HG03066 (cell line): ENCODE results near the gene MYT1.

Source experiments
- ATAC-seq: cut with Tn5 transposase; IDR thresholded peaks from one replicate; pipeline ENCODE4 v1.9.1; 2021; ENCODE audit warnings: low read depth; ENCODE audit not compliant: unreplicated experiment

MYT1 gene

DNA sequence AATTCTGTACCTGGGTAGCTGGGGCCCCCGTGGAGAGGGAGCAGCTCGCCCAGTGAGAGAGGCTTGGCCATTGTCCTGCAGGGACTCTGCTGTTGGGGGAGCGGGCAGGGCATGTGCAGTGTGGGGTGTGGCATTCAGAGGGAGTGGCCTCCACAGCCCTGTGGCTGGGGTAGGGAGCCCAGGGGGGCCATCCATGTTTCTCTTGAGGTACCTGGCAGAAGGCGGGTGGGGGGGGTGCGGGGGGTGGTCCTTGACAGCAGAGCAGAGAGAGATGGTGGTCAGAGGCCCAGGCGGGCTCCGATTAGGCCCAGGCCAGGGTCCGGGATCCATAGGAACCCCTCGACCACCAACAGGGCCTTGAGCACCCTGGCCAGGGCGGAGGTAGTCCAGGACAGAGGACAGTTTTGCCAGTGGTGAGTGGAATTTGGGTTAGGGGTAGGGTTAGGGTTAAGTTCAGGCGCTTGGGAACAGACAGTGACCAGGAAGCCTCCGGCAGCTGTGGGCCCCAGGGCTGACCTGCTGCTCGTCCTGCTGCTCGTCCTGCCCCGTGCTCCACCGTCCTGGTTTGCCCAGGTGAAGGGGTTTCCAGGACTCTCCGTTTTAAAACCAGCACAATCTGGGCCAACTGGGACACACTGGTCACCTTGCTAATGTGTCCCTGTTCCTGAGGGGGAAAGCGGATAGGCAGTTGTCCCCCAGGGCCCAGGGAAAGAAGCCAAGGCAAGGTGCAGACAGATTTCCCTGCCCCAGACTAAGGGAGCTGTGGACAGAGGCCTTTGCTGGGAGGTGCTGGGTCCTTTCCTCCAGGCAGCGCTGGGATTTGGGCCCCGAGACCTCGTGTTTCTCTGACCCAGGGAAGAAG is 24.8 kb upstream of the MYT1 start:
- no peak for ATAC-seq

DNA sequence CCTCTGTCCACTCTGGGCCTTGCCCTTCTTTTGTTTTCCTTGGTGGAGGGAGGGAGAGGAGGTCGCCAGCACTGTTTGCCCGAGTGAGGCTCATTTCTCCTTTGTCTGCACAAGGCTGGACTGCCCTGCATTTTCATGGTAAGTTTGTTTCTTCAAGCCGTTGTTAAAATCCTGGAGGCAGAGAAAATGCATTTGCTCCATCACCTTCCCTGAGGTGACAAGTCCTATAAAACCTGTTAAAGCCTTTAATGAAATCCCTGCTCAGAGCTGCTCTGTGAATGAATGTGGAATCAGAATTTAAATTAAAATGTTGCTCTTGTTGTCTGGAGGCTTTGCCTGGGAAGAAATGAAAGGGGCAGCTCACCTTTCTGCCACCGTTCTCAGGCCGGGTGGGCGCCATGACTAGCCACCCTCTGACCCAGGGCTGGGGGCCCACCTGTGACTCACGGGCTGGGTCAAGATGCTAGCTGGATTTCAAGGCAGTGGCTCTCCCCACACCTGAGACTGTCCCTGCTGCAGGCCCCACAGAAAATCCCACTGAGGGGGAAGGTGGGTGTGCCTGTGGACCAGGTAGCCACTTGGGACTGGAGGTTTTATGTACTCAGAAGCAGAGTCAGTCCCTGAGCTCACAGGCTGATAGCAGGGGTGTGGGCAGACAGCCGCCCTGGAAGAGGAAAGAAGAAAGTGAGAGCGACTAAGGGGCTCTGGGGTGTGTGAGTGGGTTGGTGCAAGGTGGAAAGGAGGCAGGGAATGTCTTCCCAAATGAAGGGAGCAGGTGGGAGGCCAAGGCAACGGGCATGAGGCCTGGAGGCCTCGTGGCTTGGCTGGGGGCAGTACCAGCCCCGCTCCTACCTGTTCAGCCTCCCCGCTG is 24.0 kb upstream of the MYT1 start:
- no peak for ATAC-seq

DNA sequence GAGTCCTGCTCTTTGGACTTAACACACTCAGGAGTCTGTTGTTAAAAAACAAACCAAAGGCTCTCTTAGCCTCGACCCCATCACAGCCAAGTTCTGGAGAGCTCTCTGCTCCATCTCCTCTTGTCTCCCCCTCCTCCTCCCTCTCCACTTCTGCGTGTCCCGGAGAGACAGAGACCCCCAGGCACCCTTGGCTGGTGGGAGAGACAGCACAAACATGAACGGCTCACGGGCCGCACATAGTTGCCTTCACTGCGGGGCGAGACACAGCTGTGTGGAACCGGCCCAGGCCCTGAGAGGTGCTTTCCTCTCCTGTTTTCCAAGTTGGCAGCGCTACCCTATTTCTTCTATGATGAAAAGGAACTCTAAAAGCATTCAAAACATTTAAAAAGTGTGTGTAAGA is 23.3 kb upstream of the MYT1 start:
- no peak for ATAC-seq

DNA sequence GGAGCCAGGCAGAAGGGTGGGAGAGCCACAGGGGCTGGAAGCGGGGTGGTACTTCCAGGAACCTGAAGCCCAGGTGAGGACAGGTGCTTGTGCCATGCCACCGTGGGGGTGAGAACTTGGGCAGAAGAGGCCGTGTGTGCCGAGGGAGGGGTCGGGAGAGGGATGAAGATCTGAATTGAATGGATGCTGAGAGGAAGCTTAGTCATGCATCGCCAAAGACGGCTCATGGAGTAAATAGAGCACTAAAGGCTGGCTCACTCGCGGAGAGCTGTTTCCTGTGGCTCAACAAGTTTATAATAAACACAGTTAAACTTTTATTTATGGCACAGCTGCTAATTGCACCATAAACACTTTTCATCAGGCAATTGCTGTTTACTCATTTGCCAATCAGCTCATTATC is 21.7 kb upstream of the MYT1 start:
- no peak for ATAC-seq

DNA sequence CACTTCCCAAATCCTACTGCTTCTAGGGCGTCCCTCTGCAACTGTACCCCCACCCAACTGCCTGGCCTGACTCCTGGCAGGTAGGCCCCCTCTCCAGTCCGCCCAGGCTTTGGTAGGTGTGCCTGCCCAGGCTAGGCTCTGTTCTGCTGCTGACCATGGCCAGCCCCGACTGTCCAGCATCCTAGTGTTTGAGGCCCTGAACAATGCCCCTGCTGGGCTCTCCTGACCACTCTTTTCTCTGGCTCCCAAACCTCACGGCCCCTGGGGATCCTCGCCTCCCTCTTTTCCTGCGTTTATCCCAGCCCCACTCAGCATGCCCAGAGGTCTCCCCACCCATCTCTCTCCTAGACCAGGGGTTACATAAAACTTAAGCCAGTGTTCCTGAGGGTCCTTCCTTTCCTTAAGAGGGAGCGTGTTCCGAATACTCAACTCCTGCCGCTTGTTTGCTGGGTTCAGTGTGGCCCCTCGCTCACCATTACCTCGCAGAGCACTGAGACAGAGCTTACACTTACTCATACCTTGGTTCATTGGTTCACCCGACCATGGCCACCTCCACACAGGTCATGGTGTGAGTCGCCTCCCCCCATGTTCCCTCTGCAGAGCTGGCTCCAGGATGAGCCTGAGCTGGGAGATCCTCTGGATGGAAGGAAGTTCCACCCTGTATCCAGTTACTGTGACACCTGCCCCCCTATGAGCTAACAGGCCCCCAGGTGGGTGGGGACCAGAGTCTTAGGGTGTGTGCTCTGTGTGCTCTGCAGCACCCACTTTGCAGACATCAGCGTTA is 21.0 kb upstream of the MYT1 start:
- no peak for ATAC-seq

DNA sequence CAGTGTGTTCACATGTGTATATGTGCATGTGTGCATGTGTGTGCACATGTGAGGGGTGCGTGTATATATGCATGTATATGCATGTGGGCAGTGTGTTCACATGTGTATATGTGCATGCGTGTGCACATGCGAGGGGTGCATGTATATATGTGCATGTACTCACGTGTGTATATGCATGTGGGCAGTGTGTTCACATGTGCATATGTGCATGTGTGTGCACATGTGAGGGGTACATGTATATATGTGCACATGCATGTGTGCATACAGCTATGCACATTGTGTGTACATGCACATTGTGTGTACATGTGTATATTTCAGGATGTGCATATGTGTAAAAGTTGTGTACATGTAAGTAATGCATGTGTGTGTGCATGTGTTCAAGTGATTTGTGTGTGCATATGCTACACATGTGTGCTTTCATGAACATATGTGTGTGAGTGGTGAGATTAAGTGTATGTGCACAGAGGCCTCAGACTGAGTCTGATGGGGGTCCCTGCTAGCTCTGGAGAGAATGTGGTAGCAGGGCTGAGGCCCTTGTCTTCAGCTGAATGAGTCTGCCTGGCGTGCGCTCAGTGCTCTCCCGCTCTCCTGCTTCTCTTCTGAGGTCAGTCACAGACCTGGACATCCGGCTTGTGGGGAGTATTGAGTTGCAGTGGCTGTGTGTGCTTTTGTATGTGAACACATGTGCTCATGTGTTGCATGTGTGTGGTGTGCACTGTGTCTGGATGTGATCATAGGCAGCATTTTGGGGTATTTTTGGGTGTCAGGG is 19.9 kb upstream of the MYT1 start:
- no peak for ATAC-seq

DNA sequence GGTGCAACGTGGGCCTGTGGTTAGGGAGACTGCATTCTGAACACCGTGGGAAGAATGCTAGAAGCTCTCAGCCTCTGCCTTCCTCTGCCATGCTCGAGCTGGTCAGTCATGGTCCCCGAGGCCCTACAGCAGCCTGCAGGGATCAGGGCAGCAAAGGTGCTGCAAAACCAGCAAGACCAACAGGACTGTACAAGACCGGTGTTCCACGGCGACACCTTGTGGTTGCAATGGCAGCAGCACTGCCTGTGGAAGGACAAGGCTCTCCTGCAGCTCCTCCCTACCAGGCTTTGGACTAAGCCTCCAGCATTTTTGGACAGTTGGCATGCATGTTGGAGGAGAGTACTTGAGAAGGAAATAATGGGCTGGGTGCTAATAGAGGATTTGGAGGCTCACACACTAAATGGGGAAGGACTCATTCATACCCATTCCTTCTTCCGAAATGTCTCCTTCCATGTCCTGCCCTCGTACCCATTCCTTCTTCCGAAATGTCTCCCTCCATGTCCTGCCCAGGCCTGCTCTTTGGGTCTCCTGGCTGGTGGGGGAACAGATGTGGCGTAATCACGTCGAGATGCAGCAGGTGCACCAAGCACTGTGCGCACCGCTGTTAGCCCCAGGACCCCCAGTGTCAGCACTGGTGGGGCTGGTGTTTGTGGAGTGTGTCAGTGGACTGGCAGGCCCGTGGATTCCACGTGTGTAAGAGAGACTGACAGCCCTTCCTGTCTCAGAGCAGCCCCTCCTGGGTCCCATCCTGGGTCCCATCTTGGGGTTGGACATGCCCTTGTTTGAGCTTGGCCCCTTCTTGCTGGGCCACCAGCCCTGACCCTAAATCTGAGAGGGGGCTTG is 18.6 kb upstream of the MYT1 start:
- no peak for ATAC-seq

DNA sequence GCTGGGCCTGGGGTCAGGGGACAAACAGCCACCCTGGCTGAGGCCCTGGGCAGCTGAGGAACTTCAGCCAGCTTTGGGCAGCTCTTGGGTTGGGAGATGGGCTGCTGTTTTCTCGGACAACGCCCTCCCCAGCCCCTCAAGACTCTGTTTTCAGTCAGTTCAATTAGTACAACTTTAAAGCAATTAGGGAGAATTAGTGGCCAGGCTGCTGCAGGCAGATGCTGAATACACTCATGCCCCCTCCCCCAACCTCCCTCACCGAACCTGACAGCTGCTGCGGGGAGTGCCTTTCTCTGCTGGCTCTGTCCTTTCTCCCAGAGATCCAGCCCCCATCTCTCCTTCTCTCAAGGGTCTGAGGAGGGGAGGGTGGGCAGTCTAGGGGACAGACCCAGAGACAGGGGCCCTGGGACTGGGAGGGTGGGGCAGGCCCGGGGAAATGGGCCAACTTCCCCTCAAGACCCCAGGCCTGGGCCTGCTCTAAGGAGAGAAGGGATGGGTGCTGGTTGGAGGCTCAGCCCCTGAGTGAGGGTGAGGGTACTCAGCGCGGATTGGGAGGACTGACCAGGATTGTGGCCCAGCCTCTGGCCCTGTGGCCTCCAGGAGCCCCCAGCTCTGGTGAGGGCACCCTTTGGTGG is 17.8 kb upstream of the MYT1 start:
- no peak for ATAC-seq

DNA sequence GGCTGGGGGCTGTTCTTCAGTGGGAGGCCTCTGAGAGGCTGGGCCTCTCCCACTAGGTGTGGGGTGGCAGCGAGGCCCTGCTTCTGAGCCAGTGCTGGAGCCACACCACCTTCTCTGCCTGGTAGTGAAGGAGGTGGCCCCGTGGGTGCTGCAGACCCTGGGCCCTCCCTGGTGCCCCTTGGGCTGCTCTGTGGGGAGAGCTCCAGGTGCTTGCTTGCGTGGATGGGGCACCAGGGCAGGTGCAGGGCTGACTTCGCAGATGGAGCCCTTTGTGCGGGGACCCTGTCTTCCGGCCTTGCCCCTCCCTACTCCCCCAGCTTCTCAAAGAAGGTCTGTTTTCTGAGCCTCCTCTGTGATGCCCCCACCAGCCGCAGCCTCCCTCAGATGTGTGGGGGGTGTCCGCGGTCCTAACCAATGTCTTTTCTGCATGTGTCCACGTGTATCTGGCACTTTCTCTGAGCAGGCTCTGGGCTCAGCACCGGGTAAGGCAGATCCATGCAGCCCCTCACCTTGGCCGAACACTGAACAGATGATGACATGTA is 17.2 kb upstream of the MYT1 start:
- ATAC-seq: no peak

DNA sequence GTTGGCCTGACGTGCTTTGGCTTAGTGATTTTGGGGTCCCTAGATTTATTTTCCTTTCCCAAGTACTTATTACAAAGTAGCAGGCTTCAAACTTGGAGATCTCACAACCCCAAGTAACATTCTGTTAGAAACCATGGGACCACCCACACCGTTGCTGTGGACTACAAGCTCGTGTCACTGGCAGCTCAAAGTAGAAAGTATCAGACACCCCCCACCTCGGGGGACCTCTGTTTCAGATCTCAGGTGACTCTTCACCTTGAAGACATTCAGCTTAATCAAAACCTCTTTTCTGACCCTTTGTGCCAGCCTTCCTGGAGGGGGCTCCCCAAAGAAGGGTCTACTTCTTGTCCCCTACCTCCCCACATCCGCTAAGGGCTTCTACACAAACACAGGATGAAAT is 15.7 kb upstream of the MYT1 start:
- no peak for ATAC-seq

DNA sequence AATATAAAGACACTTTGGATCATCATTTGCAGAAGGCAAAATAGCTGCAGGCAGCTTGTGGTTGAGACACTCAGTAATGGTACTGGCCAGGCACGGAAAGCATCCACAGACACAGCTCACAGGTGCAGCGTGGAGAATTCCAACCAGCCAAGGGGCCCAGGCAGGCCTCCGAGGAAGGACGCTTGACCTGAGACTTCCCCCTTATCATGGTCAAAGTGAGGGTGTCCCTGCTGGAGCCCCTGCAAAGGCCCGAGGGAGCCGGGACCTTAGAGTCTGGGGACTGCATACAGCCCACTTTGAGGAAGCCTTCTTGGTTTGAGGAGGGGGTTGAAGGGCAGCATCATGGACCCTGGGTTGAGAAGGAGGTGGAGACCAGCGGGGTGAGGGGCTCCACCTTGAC is 15.1 kb upstream of the MYT1 start:
- no peak for ATAC-seq

DNA sequence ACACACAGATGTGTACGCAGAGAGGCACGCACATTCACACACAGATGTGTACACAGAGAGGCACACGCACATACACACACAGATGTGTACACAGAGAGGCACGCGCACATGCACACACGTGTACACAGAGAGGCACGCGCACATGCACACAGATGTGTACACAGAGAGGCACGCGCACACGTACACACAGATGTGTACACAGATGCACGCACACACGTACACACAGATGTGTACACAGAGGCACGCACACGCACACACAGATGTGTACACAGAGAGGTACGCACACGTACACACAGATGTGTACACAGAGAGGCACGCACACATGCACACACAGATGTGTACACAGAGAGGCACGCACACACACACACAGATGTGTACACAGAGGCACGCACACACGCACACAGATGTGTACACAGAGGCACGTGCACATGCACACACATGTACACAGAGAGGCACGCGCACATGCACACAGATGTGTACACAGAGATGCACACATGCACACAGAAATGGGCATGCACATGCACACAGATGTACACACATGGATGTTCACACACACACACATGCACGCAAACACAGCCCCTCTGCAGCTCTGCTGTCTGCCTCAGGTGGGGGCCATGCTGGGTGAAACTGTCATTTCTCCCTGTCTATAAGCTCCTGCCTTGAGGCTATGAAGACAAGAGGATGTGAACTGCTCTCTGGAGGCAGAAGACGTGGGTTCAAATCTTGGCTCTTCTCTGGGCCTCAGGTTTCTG is 14.3 kb upstream of the MYT1 start:
- ATAC-seq: no peak

DNA sequence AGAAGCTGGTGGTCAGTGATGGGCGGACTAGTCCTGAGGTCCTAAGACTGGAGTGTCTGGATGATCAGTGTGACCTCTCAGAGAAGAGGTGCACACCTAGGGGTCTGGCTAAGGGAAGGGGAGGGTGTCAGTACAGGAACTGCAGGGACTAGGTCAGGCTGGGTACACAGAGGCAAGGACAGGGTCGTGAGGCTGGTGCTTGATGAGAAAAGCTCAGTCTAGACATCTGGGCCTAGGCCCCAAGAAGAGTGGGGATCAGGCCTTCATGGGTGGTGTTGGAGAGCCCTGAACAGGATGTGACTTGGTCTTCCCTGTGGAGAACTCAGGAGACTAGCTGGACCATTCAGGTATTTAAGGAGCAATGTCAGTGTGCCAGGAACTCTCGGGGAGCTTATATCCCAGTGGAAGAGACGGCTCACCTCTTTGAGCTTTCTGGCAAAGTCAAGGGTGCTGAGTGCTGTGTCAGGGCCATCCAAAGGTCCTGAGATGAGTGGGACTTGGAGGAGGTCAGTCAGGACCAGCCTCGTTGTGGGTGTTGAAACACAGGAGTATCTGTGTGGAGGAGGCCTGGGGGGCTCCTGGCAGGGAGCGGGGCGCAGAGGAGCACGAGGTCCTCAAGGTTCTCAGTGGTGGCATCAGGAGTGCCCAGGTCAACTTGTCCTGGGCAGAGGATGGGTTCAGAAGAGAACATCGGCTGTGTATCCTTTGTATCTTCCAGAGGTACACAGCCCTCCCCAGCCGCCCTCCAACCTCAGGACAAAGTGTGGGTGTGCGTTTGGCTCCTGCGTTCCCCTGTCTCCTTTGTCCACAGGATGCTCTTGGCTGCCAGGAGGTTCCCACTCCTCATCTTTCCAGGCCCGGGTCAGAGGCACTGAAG is 13.3 kb upstream of the MYT1 start:
- no peak for ATAC-seq

DNA sequence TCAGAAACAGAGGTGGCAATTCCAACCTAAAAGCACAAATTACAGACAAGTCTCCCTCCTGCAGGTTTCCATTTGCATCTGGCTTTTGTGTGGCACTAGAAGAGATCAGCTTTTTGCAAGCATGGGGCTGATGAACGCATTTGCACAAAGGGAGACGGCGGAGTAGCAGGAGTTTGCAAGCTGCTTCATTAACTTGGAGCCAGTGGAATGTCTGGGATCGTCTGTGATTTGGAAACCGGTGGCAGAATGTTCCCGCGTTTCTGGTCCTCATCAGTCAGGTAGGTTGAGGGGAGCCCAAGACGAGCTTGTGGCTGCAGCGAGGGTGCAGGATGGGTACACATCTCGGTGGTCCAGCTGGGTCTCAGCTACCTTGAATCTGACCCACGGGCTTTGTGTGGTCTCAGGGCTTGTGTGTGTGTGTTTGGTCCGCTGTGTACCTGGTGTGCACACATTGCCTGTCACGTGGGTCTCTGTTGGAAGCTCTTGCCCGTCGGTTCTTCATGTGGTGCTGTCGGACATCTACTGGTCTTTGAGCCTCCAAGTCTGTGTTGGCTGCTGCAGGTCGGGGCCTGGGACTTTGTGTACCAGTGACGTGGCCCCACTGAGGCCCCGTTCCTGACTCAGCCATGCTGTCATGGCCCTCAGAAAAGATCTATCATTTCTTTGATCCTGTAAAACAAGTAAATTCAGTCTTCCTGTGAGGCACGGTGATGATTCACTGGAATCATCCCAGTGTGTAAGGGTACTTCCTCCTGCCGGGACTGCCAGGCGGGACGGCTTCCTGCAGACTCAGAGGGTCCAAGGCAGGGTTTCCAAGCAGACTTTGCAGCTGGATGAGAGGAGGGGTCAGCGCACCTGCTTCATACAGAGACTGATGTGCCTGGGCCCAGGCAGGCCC is 12.4 kb upstream of the MYT1 start:
- ATAC-seq: no peak

DNA sequence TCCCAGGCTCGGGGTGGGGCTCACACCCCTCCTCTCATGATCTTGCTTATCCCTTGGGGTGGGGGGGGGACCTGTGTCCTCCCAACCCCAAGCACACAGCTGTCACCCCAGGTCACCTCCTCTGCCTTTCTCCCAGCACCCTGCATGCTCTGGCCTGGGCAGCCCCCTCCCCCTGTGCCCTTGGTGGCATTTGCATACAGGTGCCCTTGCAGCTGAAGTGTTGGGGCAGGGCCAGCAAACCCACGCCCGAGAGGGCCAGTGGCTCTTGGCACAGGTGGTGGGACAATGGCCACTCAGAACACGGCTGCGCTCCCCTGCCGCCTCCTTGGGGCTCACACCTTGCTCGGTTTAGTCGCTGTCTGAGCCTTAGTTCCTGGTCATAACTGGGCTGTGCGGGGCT is 11.3 kb upstream of the MYT1 start:
- ATAC-seq: no peak

DNA sequence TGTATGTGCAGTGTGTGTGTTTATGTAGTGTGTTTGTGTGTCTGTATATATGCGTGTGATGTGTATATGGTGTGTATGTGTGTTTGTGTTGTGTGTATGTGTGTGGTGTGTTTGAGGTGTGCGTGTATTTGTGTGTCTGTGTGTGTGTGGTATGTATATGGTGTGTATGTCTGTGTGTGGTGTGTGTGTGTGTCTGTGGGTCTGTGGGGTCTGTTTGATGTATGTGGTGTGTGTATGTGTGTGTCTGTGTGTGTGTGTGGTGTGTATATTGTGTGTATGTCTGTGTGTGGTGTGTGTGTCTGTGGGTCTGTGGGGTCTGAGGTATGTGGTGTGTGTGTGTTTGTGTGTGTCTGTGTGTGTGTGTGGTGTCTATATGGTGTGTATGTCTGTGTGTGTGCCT is 10.8 kb upstream of the MYT1 start:
- ATAC-seq: no peak
